GM18517 (cell line): ENCODE results near the gene DENND5B.
"Not testable (repeated sequence)": the region's sequence is repeated elsewhere in the genome, so short reads cannot be mapped to it uniquely, and the experiment has no call there.

Experiments
- ATAC-seq: cut with Tn5 transposase; IDR thresholded peaks from one replicate; pipeline ENCODE4 v1.9.1; 2021; ENCODE audit warnings: mild to moderate bottlenecking, moderate library complexity; ENCODE audit not compliant: unreplicated experiment

The DENND5B gene

DNA sequence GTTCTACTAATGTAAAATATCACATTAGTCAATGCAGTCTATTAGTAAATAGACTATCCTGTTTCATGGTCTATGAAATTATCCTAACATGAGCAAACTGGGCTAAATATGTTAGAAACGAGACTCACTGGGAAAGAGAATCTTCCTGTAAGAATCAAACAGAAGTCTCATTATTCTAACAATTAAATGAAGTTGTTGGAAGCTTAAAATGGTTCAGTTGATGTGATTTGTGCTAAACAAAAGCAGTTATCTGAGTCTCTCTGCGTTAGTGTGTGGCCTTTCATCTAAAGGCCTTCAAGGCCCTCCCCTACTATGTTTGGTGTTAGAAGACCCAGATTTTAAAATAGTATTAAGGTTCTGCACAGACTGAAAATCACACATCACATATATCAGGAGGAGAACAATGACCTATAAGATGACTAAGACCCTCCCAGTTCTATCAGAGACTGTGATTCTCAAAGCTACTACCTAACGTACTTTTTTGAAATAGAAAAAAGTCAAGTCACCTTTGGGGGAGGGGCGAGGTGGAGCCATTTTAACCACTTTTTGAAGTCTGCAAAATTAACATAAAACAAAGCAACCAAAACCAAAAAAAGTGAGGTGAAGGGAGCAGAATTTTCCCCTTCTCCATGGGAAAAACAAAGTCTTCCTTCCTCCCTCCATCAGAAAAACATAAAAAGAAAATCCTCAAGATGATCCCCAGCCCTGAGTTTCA lies 82.3 kb downstream of the DENND5B start:
- no peak for ATAC-seq

DNA sequence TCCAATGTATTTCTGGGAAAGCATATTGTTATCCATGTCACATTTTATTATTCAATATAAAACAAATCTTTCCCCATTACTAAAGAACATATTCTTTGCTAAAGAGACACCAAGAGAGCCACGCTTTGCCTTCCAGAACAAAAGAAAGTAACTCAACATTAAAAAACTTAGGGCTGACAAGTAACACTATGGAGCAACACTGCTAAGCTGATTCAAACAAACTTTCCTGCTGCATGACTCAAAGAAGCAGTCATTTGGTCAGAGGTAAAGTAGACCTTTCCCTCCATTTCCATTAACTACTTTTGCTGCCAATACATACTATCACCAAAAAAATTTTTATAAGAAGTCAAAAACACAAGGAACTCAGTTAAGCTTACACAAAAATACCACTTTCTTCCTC lies 83.0 kb downstream of the DENND5B start:
- ATAC-seq = no peak

GRCh38 chr12:31506515-31507306 lies 84.2 kb downstream of the DENND5B start:
- ATAC-seq = no peak

DNA sequence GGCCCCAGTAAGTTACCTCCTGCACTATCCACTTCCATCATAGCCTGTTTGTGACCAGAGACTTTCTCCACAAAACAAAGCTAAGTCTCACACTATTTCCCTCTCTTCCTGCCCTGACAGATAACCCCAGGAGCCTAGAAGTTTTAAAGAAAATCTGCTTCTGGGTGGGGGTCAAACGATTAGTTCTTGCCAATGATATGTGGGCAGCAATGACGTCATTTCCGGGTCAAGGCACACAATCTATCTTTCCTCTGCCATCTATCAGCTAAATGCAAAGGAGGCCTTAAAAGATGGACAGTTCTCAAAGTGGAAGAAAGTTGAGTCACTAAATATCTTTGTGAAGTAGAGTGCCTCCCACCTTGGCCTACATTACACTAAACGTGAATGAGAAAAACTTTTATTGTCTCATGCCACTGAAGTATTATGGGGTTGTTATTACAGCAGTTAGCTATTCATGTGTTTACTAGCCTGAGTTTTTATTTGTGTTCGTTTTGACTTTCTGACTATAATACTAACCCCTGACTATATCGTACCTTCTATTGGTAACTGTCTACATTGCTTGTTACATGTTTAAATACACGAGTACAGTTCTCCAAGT lies 86.2 kb downstream of the DENND5B start:
- ATAC-seq = no peak

DNA sequence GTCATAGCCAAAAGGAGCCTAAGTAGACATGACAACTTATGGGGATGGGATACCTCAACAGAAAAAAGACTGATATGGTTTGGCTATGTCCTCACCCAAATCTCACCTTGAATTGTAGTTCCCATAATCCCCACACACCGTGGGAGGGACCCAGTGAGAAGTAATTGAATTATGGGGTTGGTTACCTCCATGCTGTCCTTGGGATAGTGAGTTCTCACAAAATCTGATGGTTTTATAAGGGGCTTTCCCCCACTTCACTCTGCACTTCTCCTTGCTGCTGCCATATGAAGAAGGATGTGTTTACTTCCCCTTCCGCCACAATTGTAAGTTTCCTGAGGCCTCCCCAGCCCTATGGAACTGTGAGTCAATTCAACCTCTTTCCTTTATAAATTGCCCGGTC lies 89.9 kb downstream of the DENND5B start:
- not testable (repeated sequence) for ATAC-seq

- ATAC-seq = no peak
Measured at GRCh38 chr12:31499567-31499966, 91.4 kb downstream of the DENND5B start.

DNA sequence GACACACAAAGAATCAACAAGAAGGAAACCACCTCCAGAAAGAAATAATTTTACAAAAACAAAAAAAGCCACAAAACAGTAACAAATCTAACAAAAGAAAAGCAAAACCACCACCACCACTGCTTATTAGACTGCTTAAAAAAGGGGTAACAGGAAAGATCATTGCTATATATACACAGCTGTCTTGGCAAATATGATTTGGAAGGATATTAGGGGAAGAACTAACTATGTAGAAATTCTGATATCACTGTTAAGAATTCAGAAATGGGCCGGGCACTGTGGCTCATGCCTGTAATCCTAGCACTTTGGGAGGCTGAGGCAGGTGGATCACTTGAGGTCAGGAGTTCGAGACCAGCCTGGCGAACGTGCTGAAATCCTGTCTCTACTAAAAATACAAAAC lies 92.5 kb downstream of the DENND5B start:
- no peak for ATAC-seq

GRCh38 chr12:31496257-31496656 lies 94.7 kb downstream of the DENND5B start:
- ATAC-seq = no peak

DNA sequence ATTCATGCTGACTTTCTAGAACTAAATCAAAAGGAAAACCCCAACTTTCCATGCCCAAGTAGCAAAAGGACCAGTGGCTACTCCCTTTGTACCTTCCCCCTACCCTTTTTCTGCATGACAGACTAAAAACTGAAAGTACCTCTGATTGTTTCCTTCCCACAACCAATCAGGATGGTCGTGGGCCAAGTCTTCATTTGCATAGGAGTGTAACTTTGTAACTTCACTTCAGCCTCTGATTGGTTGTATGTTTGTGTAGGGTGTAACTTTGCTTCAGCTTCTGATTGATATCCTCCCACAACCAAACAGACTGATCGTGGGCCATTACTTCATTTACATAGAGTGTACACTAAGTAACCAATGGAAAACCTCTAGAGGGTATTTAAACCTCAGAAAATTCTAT lies 96.5 kb downstream of the DENND5B start:
- no peak for ATAC-seq

- no peak for ATAC-seq
Measured at GRCh38 chr12:31492599-31493196, 98.2 kb downstream of the DENND5B start.

- no peak for ATAC-seq
Measured at GRCh38 chr12:31491841-31492598, 98.9 kb downstream of the DENND5B start.

GRCh38 chr12:31491241-31491794 lies 99.6 kb downstream of the DENND5B start:
- no peak for ATAC-seq

GRCh38 chr12:31488737-31489338 lies 102.1 kb downstream of the DENND5B start:
- no peak for ATAC-seq

DNA sequence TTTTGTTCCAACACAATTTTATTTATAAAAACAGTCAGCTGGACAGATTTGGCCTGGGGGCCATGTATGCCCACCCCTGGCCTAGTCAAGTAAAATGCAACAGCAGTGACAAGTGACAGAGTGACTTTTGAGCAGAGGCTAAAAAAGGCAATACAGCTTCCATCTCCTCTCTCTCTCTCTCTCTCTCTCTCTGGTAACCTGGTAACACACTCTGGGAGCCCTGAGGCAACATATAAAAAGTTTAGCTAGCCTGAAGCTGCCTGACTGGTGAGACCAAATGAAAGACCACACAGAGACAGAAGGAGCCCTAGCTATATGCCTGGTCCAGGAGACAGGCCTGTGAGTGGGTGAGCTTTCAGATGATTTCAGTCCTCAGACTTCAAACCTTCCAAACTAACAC lies 105.4 kb downstream of the DENND5B start:
- ATAC-seq = no peak

DNA sequence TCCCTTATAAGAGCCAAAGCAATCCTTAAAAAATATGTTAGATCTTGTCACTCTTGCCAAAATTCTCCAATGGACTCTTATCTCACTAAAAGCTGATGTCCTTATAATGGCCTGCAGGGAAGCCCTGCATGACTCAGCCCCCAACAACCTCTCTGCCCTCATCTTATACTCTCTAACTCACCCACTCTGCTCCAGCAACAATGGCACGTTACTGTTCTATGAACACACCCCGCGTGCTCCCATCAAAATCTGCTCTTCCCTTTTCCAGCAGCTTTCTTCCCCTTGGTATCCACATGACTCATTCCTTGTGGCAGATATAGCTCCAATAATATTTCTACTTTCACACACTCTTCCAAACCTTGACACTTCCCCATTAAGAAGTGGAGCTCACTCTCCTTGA lies 108.1 kb downstream of the DENND5B start:
- no peak for ATAC-seq

DNA sequence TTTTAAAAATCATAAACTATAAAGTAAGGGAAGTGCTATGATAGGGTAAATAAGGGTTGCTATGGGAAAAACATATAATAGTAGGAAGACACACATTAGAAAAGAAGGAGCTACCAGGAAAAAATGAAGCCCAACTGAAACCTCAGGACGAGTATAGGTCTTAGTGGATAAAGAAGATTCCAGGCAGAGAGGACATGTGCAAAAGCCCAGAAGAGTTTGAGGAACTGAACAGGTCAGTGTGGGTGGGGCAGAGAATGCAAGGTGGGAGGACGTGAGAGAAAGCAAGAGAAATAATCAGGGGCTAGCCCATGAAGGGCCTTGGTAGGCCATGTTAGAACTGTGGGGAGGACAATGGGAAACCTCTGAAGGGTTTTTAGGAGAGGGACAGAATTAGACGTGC lies 109.5 kb downstream of the DENND5B start:
- ATAC-seq = no peak

DNA sequence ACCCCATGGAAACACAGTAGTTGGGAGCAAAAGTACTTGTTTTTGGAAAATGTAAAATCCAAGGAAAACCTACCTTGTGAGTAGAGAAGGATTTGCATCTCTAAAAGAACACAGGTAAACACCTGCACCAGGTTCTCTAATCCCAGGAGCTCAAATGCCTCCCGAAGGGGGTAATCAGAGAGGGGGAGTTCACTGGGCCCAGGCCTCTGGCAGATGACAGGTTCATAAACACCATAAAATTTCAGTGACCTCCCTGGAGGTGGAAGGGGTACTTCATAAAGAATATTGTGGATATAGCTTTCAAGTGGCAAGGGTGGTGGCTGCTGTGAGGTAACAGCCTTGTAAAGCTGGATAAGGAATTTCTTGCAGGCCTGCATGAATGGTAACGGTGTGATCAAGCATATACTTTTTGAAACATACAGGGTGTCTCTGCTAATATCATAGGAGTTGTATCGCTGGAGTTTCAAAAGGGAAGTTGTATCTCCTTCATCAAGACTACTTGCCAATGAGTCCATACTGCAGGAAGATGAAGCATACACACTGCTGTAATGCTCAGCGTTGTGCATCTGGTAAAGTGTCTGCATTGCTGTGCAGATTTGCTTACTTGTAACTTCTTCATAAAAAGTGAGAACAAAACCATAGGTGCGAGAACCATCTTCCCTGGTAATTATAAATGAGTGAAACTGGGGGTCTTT lies 111.3 kb downstream of the DENND5B start:
- no peak for ATAC-seq

GRCh38 chr12:31478898-31479297 lies 112.0 kb downstream of the DENND5B start:
- ATAC-seq = no peak

- no peak for ATAC-seq
Measured at GRCh38 chr12:31478425-31478824, 112.5 kb downstream of the DENND5B start.

GRCh38 chr12:31477687-31478086 lies 113.2 kb downstream of the DENND5B start:
- peak; percentile 58 for ATAC-seq
